Activated CD4-positive, alpha-beta T cell treated with anti-CD3 and anti-CD28 coated beads, Interleukin-2, Interleukin-4, amounts not matched to agents 100 ng/mL and 50 ng/mL, durations not matched to agents 16 hours and 8 hours (primary cell): Measurements from ENCODE around the gene ELL2.

Experiments
- DNase-seq: peaks from one replicate; pipeline ENCODE4 v3.0.0-alpha.2; 2020; ENCODE audit warnings: low spot score

Gene ELL2

DNA sequence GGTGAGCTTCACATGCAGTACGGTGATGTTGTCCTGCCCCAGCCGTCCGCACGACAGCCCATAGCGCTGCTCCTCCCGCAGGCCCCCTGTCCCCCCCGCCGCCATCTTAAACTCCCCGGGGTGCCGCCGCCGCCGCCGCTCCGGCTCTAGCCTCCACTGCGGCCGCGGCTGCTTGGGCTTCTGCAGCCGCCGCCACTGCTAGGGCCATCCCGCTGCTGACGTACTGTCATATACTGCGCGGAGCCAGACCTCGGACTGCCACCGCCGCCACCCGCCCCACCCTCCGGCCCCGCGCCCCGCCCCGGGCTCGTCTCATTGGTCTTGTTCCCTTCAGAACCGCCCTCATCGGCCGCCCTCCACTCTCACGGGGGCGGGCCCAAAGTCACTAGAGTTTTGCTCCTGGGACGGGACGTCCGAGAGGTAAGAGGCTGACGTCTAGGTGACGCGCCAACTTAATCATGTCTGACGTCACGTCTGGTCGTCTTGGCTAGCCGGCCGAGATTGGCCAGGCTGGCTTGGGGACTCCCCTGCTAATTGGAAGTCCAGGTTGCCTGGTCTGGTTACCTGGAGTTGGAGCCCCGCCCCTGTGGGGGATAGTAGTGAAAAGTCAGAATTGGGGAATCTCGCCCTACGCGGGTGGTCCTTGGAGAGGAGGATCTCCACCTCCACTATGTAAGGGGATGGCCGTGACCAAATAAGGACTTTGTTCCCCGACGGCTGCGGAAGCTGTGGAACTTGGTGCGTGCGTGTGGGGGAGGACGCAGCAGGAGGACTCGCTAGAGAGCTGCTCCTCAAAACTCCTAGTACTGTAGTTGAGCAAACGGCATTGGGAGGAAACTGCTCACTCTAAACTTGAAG lies at the start of gene ELL2:
ELL2 (minus strand) TSS at position 235 of the 858 bp plus-strand sequence; CDS start at position 105, 130 bp downstream.
- DNase-seq: peak; percentile 99

DNA sequence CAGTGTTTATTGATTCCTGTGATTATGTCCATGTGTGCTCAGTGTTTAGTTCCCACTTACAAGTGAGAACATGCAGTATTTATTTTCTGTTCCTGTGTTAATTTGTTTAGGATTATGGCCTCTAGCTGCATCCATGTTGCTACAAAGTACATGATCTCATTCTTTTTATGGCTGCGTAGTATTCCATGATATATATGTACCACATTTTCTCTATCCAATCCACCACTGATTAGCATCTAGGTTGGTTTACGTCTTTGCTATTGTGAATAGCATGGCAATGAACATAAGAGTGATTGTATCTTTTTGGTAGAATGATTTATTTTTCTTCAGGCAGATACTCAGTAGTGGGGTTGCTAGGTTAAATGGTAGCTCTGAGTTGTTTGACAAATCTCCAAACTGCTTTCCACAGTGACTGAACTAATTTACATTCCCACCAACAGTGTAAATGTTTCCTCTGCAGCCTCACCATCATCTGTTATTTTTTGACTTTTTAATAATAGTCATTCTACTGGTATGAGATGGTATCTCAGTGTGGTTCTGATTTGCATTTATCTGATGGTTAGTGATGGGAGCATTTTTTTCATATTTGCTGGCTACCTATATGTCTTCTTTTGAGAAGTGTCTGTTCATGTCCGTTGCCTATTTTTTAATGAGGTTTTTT lies 47.5 kb upstream of the ELL2 start:
- no peak for DNase-seq

DNA sequence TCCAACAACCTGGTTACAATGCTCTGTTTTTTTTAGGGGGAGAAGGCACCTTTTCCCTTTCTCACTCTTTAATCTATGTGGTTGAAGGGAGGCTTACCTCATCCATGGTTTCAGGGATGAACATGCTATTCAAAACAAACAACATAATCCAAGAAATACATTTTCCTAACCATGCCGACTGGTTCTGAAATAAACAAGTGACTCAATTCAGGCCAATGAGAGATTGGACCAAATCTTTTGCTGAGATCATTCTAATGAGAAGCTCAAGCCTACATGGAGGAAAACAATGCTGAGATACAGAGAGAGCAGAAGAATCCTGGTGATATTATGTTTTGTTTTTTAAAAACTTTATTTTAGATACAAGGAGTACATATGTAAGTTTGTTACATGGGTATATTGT lies 46.8 kb upstream of the ELL2 start:
- no peak for DNase-seq

DNA sequence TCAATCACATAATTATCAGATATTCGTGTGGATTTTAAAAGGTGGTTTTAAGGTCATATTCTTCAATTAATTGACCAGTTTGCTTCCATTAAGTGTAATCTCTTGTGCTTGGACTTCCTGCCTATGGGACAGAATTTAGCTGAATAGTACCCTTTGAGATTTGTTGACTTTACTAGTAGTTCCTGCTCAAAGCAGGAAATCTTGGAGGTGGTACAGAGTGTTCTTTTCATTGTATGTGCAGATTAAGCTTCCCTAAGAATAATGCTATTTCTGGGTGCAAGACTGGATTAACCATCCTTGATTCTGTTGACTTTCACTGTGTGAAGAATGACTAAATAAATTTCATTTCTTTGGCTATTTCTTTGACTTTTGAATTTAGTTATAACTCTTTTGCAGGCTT lies 45.4 kb upstream of the ELL2 start:
- no peak for DNase-seq

DNA sequence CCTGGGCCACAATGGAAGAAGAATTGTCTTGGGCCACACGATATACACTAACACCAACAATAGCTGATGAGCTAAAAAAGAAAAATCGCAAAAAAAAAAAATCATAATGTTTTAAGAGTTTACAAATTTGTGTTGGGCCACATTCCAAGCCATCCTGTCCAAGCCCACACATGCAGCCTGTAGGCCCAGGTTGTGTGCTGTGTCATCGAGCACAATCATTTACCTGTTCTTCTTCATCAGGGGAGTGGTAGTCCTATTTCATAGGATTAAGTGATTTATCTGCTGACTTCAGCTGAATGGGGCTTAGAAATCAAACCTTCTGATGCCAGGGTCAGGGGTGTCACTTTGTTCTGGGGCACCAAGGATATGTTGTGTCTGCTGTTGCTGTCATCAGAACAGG lies 44.6 kb upstream of the ELL2 start:
- DNase-seq: no peak

DNA sequence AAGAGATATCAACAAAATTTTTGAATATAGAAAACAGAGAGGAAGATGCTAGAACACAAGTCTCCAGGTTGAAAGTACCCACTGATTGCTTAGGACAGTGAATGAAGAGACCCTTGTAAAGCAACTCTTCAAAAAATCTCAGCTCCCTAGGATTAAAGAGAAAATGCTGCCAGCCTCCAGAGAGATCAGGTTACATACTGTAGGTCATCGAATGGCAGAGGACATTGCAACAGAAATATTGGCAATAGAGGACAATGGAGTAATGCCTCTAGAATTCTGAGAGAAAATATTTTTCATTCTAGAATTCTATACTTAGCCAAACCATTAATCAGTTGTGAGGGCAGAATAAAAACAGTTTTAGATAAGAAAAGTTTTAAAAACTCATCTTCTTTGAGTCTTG lies 43.1 kb upstream of the ELL2 start:
- DNase-seq: no peak

DNA sequence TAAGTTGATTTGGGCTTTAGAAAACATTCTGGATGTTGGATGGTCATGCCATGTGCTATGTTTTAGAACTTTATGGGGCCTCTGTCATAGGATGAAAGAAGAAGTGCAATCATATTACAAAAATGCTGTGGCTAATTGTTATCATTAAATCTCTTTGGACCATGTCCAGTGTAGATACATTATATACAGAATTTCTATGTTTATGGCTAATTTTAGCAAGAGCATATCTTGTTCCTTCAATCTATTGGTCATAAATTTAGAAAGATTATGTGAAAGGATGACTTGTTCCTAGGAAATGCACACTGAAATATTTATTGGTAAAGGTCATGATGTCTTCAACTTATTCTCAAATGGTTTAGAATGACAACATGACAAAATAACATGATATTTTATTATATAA lies 42.4 kb upstream of the ELL2 start:
- DNase-seq: no peak

DNA sequence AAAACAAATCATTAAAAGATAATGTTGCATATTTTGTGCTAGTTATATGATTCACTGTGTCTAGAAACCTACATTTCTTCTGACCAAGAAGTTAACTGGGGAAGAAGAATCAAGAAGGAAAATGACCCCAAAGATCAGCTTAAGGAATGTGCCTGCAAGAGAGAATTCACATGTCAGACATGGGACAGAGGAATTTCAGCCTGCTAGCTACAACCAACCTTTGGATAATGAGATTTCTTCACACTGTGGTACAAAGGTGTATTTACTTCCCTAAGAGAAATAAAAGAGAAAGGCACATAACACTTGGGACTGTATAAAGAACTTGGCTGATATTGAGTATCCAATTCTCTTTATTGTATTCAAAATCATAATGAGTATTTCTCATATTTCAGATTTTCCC lies 39.6 kb upstream of the ELL2 start:
- DNase-seq: no peak

DNA sequence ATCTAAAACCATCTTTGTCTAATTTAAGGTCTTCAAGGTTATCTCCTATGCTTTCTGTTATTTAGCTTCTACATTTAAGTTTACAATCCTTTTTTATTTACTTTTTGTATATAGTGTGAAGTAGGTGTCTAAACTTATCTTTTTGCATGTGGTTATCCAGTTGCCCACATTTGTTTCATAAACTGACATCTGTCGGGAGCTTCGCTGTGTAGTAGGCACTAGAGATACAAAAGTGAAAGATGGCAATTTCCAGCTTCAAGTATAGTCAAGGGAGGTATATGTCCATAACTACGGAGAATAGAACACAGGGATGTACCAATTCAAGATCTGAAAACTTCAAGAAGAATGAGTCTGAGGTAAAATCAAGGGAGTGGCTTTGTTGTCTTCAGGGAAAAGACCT lies 38.7 kb upstream of the ELL2 start:
- no peak for DNase-seq

DNA sequence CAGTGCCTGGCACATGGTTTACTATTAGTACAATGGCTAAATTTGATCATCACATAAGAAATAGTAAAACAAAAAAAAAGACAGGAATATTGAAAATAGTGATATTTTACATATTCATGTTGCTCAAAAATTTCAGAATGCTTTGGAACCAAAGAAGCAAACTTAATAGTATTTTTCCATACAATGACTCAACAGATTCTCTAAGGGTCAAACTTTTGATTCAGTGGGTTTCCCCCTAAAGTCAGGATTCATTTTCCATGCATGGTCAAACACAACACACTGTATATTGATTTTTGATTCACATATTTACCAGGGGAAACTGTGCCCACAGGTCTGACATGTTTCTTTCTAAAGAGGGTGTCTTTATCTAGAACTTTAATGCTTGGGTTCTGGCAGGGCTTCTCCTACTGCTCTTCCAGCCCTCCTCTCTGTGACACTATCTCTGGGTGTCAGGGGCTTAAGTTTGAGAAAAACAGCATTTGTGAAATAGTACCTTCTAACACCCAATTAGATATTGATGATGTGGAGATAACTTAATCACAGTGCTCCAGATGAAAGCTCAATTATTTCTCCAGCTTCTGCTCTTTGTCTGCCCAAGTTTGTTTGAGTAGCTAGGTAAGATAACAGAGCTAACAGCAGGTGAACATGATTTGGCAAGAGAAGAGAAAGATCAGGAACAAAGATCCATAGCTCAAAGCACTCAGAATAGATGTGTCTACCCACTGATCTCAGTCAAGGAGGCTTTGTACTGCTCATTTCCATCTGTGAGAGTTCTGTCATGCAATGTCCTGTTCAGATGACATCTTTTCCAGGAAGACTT lies 35.5 kb upstream of the ELL2 start:
- DNase-seq: no peak

DNA sequence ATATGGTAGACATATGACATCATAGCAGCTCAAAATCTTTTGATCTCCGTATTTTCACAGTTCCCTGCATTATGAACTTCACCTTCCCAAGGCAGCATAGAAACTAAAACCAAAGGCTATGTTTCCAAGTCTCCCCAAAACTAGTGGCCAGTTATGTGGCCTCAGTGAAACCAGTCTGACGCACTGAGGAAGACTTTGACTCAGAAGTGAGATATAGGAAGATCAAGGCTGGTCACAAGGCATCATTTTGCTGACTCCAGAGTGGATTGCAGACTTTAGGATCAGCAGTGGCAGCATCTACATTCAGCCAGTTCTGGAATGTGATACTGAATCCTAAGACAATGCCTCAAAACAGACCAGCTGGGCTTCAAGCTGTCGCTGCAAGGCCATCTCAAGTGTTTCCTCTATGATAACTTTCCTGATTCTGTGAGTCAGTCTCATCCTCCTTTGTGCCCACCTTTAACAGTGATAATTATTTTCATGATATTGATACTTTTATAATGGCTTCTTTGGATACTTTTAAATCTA lies 34.4 kb upstream of the ELL2 start:
- DNase-seq: no peak

DNA sequence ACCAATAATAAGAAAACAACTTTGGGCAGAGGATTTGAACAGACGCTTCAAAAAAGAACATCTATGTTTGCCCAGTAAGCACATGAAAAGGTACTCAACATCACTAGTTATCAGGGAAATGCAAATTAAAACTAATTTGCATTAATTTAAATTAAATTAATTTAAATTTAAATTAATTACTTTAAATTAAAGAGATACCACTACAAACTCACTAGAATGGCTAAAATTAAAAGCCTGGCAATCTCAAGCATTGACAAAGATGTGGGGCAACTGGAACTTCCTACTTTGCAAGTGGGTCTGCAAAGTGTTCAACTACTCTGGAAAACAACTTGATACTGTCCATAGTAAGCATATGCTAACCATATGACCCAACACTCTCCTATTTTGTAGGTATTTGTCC lies 32.1 kb upstream of the ELL2 start:
- DNase-seq: no peak

DNA sequence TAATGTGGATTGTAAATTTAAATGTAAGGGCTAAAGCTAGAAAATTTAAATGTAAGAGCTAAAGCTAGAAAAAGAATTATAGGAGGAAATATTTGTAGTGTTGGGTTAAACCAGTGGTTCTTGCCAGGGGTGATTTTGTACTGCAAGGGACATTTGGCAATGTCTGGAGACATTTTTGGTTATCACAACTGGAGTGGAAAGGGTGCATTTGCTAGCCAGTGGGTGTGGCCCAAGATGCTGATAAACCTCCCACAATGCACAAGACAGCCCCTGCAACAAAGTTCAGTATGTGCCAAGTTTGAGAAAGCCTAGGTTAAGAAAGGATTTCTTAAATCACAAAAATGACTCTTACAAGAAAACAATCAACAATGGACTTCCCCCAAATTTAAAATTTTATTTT lies 31.6 kb upstream of the ELL2 start:
- DNase-seq: no peak

DNA sequence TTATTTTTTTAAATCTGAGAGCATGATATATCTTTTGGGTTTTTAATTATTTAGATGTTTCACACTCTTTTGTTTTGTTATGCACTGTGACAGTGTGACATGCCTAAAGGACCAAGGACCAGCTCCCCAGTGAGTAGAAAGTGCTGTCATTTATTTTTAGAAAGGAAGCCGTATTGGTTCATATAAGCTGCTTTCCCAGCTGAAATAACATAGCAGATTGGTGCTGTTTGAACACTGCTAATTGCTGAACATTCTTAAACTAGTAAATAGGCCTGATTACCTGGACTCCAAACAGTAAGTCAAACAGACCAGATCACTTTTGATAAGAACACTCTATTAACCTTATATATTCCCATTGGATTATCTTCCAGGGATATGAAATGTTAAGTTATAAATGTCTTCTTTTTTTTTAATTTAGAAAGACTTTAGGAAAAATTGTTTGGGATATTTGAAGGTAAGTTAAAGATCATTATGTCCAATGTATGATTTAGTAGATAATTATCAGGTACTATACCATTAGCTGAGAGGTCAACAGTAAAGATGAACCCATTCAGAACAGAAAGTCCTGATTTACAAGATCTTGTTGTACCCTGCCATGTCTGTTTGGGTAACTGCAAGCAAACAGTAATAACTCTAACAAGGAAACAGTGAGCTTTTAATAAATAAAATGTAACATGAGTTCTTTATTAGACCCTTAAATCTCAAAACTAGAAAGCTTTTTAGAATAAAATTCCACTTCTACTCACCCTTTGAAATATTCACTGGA lies 27.8 kb upstream of the ELL2 start:
- DNase-seq: no peak

DNA sequence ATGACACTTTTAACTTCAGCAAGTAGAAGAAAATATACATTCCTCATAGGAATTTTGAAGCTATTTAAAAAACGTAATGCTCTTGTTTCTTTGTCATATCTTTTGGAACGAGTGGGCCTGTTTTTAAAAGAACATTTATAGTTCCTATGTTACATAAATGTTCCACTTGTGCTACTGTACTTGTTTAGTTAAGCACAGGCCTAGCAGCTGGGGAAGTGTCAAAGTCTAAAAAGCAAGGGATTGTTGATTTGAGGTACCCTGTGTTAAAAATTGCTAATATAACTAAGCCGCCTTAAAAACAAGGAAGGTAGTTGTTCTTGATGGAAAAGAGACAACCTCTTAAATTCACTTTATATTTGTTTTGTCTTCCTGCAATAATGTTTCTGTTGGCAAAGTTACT lies 27.2 kb upstream of the ELL2 start:
- DNase-seq: no peak

DNA sequence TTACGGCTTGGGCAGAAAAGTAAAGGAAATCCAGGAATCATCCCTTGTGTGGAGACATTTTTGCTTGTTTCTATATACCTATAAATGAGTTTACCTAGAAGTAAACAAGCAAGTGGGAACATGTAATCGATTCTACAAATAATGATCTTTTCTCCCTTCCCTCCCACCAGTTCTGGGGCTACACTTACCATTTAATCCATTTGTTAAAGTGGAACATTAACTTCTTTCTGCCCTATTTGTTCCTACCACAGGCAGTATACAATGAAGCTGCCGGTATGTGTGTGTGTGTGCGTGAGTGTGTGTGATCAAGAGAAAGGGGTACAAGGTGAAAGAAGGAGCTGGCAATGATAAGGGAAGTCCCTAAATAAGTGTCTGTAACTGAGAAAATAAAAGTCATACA lies 26.4 kb upstream of the ELL2 start:
- DNase-seq: no peak

DNA sequence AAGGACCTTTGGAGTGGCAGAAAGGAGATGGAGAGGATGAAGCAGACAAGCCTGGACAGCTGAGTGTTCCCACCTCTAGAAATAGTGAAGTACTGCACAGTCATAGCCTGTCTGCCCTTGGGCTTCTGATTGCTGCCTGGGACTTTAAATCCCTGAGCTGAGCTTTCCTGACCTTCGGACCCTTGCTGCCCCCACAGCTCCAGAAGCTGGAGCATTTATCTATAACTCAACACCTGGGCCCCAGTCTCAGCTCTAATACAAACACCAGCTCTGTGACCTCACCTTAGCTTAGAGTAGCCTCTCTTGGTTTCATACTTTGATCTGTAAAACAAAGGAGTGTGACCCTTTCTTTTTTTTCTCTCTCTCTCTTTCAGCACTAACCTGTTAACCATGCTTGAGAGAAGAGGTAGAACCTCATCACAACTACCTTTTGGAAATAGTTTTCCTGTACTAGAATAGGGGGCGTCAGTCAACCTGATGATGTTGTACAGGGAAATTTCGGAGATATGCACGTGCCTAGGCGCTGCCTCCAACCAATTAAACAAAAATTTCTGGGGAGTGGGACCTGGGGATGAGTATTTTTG lies 25.4 kb upstream of the ELL2 start:
- DNase-seq: no peak

DNA sequence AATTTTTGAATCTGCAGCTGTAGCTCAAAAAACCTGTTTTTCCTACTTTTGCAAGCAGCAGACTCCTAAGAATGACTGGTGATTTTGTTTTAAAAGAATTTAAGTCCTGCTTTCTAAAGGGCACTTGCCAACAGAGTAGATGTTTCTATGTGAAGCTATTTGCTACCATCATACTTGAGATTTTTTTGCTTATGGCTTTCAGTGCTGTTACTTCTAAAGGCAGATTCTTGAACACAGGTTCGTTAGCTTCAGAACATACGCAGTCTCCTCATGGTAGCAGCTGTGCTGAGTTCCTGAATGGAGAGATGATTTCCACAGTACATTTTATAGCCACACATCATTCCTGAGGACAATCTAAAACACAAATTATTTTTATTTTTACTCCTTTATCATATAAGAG lies 24.4 kb upstream of the ELL2 start:
- DNase-seq: no peak

DNA sequence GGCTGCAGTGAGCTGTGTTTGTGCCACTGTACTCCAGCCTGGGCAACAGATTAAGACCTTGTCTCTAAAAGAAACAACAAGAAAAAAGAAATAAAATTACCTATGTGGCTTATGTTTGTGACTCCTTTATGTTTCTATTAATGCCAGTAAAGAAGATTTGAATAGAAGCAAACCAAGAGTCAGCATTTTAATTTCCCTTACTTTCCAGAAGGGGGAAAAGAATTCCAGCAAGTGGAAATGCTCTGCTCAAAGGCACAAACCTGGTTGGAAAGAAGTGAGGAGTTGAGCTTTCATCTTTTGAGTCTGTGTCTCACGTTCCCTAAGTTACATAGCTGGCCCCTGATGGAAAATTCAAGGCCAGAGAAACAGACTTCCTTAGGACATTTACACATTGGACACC lies 23.6 kb upstream of the ELL2 start:
- DNase-seq: no peak

DNA sequence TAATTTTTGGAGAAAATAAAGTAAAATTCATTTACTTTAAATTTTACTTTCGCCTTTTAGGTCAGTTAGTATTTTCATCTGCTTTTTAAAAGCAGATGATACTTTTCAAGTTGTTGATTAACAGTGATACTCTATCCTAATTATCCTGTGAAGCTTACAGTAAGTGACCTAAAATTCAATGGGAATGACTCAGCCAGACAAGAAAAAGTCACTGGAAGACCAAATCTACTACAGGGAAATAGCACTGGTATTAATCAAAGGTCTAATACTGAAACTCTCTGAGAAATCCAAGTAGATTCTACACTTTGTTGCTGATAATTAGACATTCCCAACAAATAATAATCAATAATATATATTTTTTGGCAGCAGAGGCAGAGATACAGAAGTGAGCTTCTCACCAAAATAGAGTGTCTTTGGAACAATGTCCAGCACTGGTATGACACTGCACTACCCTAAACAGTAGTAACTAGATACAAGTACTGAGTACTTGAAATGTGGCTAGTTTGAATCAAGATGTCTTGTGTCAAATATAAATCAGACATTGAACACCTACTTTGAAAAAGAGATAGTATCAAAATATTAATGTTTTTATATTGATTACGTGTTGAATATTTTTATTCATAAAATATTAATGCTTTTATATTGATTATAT lies 22.8 kb upstream of the ELL2 start:
- no peak for DNase-seq

DNA sequence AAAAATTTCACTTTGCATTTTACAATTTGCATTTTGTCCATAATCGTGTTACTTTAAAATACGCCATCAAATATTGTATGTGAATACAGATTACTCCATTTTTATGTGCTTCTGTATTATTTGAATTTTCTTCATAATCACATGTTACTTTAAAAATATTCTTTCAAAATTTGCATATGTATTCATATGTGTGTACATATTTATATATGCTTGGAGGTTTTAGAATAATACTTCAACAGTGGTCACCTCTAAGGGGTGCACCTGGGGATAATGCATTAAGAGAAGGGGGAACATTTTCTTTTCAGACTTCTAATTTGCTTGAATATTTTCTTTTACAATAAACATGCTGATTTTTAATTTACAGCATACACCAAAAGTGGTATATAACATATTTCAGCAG lies 21.9 kb upstream of the ELL2 start:
- no peak for DNase-seq
